ENCODE measurements around the gene TEC. TPM values are rescaled to one million over a fixed set of nuclear protein-coding genes. Genes with fewer than 3 reads are reported as not detected.

TEC gene
- total RNA-seq, 1 donor from 2014 or later: not detected

DNA sequence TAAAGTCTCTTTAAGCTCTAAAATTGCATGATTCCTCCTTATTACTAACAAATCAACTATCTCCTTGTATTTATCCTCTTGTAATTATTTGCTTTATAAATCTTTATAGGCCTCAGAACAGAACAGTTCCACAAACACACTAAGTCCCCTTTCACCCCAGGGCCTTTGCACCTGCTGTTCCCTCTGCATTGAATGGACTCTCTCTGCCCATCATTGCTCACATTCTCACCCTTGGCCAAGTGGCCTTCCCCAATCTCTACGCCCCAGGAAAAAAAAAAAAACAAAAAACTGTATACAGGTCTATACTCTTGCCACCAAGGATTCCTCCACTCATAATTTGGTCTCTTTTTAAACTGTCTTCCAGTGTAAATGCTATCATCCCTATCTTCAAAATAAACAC is 53.7 kb downstream of the TEC start:
- no peak overlapping the region for H2AFZ ChIP-seq (replicated peaks)
- H3K9me3 ChIP-seq (ENCODE audit: low read depth): no peaks in the 10 kb centered on the region
- no peaks in the 10 kb centered on the region for H3K27me3 Mint-ChIP-seq (ENCODE audit: insufficient read depth, low read depth)
- H3K27ac Mint-ChIP-seq: no peak overlapping the region
- no peak overlapping the region for H3K4me2 ChIP-seq
- no peaks in the 10 kb centered on the region for H3K27me3 ChIP-seq
- TF ChIP-seq EZH2 (IDR thresholded peaks at IDR 0.05) (no peak), EZH2phosphoT487 (IDR thresholded peaks at IDR 0.05) (no peak)
- TF ChIP-seq, protein P1, sequence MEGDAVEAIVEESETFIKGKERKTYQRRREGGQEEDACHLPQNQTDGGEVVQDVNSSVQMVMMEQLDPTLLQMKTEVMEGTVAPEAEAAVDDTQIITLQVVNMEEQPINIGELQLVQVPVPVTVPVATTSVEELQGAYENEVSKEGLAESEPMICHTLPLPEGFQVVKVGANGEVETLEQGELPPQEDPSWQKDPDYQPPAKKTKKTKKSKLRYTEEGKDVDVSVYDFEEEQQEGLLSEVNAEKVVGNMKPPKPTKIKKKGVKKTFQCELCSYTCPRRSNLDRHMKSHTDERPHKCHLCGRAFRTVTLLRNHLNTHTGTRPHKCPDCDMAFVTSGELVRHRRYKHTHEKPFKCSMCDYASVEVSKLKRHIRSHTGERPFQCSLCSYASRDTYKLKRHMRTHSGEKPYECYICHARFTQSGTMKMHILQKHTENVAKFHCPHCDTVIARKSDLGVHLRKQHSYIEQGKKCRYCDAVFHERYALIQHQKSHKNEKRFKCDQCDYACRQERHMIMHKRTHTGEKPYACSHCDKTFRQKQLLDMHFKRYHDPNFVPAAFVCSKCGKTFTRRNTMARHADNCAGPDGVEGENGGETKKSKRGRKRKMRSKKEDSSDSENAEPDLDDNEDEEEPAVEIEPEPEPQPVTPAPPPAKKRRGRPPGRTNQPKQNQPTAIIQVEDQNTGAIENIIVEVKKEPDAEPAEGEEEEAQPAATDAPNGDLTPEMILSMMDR (IDR thresholded peaks at IDR 0.05): no peak
- H3F3A ChIP-seq (ENCODE audit: low read depth): no peaks in the 10 kb centered on the region
- no peaks in the 10 kb centered on the region for H3K36me3 ChIP-seq
- no peaks in the 10 kb centered on the region for H4K20me1 ChIP-seq (ENCODE audit: low read depth)
- H3K36me3 Mint-ChIP-seq: no peaks in the 10 kb centered on the region
- H3K4me3 Mint-ChIP-seq: no peak overlapping the region
- no peak overlapping the region for H3K4me3 ChIP-seq
- H3K4me1 ChIP-seq: no peaks in the 10 kb centered on the region
- H3K9me3 Mint-ChIP-seq: no peaks in the 10 kb centered on the region
- no peaks in the 10 kb centered on the region for H3K79me2 ChIP-seq (ENCODE audit: low read depth)
- DNase-seq (ENCODE audit: low spot score): no peak
- no peaks in the 10 kb centered on the region for H3K4me1 Mint-ChIP-seq
- no peak overlapping the region for H3K27ac ChIP-seq
- no peak overlapping the region for H3K9ac ChIP-seq

DNA sequence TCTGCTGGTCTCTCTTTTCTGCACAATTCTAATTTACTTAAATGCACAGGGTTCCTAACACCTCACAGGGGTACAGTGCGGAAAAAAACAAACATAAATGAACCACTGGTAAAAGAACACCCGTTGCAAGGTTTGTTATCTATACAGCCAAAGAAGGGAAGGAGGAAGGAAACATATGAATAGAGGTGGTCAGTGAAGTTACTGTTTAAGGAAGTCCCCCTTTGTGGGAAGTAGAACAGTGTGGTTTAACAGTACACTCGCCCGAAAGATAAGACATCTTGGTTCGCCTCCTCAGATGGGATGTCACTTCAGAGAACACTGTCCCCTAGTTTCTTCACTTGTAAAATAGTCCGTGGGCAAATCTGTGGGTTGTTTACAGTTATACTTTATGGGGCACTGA is 57.5 kb downstream of the TEC start:
- H3K36me3 Mint-ChIP-seq: no peaks in the 10 kb centered on the region

DNA sequence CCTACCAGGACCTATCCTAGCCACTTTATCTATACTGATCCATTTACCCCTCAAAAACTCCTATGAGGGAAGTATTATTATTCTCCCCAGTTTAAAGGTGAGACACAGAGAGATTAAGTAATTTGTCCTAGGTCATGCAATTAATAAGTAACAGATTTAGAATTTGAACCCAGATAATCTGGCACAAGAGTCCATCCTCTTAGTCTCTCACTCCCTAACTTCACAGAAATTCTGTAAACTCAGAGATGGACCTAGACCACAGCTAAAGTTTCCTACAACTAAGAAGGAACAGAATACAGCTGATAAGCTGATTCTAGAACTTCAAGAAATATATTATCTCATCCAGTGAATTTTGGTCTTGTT is 58.7 kb downstream of the TEC start:
- no peaks in the 10 kb centered on the region for H3K9me3 Mint-ChIP-seq

More for the DNA sequence above, 57.5 kb downstream of the TEC start:
- no peaks in the 10 kb centered on the region for H3K9me3 ChIP-seq (ENCODE audit: low read depth)
- Mint-ChIP-seq H3K9me3 (no peaks in the 10 kb centered on the region), H3K4me3 (no peak overlapping the region), H3K4me1 (peaks cover 3% of the 10 kb centered on the region), H3K27me3 (ENCODE audit: insufficient read depth, low read depth) (no peaks in the 10 kb centered on the region), H3K27ac (no peak overlapping the region)
- no peaks in the 10 kb centered on the region for H4K20me1 ChIP-seq (ENCODE audit: low read depth)
- no peak for DNase-seq (ENCODE audit: low spot score)
- H3K9ac ChIP-seq: no peak overlapping the region
- no peak overlapping the region for H3K4me3 ChIP-seq
- no peaks in the 10 kb centered on the region for H3K36me3 ChIP-seq
- no peak overlapping the region for H3K4me2 ChIP-seq
- H3K27ac ChIP-seq: no peak overlapping the region
- no peaks in the 10 kb centered on the region for H3K79me2 ChIP-seq (ENCODE audit: low read depth)
- no peak overlapping the region for H2AFZ ChIP-seq (replicated peaks)
- no peak for TF ChIP-seq EZH2phosphoT487 (IDR thresholded peaks at IDR 0.05)
- TF ChIP-seq, protein P1 (IDR thresholded peaks at IDR 0.05): no peak
- no peak for TF ChIP-seq EZH2 (IDR thresholded peaks at IDR 0.05)
- H3K27me3 ChIP-seq: no peaks in the 10 kb centered on the region
- H3K4me1 ChIP-seq: peaks cover 7% of the 10 kb centered on the region
- H3F3A ChIP-seq (ENCODE audit: low read depth): no peaks in the 10 kb centered on the region

More for the DNA sequence above, 58.7 kb downstream of the TEC start:
- no peak overlapping the region for H3K4me3 ChIP-seq
- H2AFZ ChIP-seq (replicated peaks): no peak overlapping the region
- Mint-ChIP-seq H3K4me1 (peaks cover 3% of the 10 kb centered on the region), H3K36me3 (no peaks in the 10 kb centered on the region), H3K27me3 (ENCODE audit: insufficient read depth, low read depth) (no peaks in the 10 kb centered on the region), H3K27ac (no peak overlapping the region), H3K4me3 (no peak overlapping the region)
- no peak overlapping the region for H3K9ac ChIP-seq
- no peak overlapping the region for H3K27ac ChIP-seq
- H3K9me3 ChIP-seq (ENCODE audit: low read depth): no peaks in the 10 kb centered on the region
- no peaks in the 10 kb centered on the region for H3F3A ChIP-seq (ENCODE audit: low read depth)
- H3K4me1 ChIP-seq: peaks cover 7% of the 10 kb centered on the region
- DNase-seq (ENCODE audit: low spot score): no peak
- no peaks in the 10 kb centered on the region for H4K20me1 ChIP-seq (ENCODE audit: low read depth)
- H3K27me3 ChIP-seq: no peaks in the 10 kb centered on the region
- no peak overlapping the region for H3K4me2 ChIP-seq
- no peaks in the 10 kb centered on the region for H3K36me3 ChIP-seq
- H3K79me2 ChIP-seq (ENCODE audit: low read depth): no peaks in the 10 kb centered on the region
- TF ChIP-seq, protein P1 (IDR thresholded peaks at IDR 0.05): no peak
- TF ChIP-seq EZH2 (IDR thresholded peaks at IDR 0.05): no peak

Measured in neural progenitor cell (in vitro differentiated cells).